DMS153 treated with DMSO at 0.1 percent for 48 hours (cell line): ENCODE data around the gene DIS3L2.
A peak's percentile ranks its signal among the peaks of the same experiment; 100 is the strongest.
"Not testable (repeated sequence)": the region's sequence is repeated elsewhere in the genome, so short reads cannot be mapped to it uniquely, and the experiment has no call there.

Experiments
- DNase-seq: peaks from one replicate; lab custom pipeline; 2025; ENCODE audit not compliant: unreplicated experiment; lab: John Stamatoyannopoulos, UW

The DIS3L2 gene

GRCh38 chr2:232341739-232342126 is 380.2 kb downstream of the DIS3L2 start:
- DNase-seq = no peak

GRCh38 chr2:232342635-232343565 is 381.4 kb downstream of the DIS3L2 start:
- DNase-seq = peak; percentile 57

GRCh38 chr2:232343821-232344220 is 382.3 kb downstream of the DIS3L2 start:
- DNase-seq = no peak

GRCh38 chr2:232345251-232345650 is 383.7 kb downstream of the DIS3L2 start:
- no peak for DNase-seq

GRCh38 chr2:232347369-232347768 is 385.9 kb downstream of the DIS3L2 start:
- DNase-seq = no peak

- DNase-seq = no peak
Observed at GRCh38 chr2:232348936-232349335, 387.4 kb downstream of the DIS3L2 start.

GRCh38 chr2:232349546-232349945 is 388.0 kb downstream of the DIS3L2 start:
- no peak for DNase-seq

- DNase-seq = no peak
Observed at GRCh38 chr2:232349946-232350635, 388.6 kb downstream of the DIS3L2 start.

- DNase-seq = no peak
Observed at GRCh38 chr2:232350804-232351685, 389.5 kb downstream of the DIS3L2 start.

- DNase-seq = no peak
Observed at GRCh38 chr2:232351686-232352510, 390.4 kb downstream of the DIS3L2 start.

- no peak for DNase-seq
Observed at GRCh38 chr2:232352511-232353091, 391.1 kb downstream of the DIS3L2 start.

GRCh38 chr2:232353096-232353495 is 391.6 kb downstream of the DIS3L2 start:
- DNase-seq = no peak

- no peak for DNase-seq
Observed at GRCh38 chr2:232353660-232354059, 392.1 kb downstream of the DIS3L2 start.

- no peak for DNase-seq
Observed at GRCh38 chr2:232354069-232354468, 392.6 kb downstream of the DIS3L2 start.

- no peak for DNase-seq
Observed at GRCh38 chr2:232361646-232362045, 400.1 kb downstream of the DIS3L2 start.

GRCh38 chr2:232362174-232362900 is 400.8 kb downstream of the DIS3L2 start:
- DNase-seq = no peak

- not testable (repeated sequence) for DNase-seq
Observed at GRCh38 chr2:232363064-232363783, 401.7 kb downstream of the DIS3L2 start.

- no peak for DNase-seq
Observed at GRCh38 chr2:232363784-232364615, 402.5 kb downstream of the DIS3L2 start.
